SK-N-SH (cell line): ENCODE measurements around the gene G6PC1. TPM values are rescaled to one million over a fixed set of nuclear protein-coding genes. Genes with fewer than 3 reads are reported as not detected.

ENCODE experiments used
- CTCF ChIA-PET: fragments of 300-600, 350-600 bp; formaldehyde crosslinking; extraction: SDS; loops from one replicate; lab custom pipeline; 2021; lab: Yijun Ruan, JAX
- POLR2A ChIA-PET: fragments of 350-600 bp; sonication (Branson Sonifier 250); formaldehyde crosslinking; extraction: SDS; loops from one replicate; lab custom pipeline; 2020; ENCODE audit warnings: antibody characterized with exemption, inconsistent platforms; lab: Yijun Ruan, JAX
- DNase-seq: peaks from one replicate; pipeline ENCODE4 v3.0.0; 2012
- H2AFZ ChIP-seq: fragments of 200-600 bp; sonication (generic); 2 replicates; pipeline ENCODE4 v1.8.1; 2016; ENCODE audit warnings: antibody characterized with exemption, mild to moderate bottlenecking, low read depth
- H3F3A ChIP-seq: fragments of 200-600 bp; sonication (generic); replicated peaks from 2 replicates; pipeline ENCODE3; 2016; ENCODE audit warnings: antibody characterized with exemption, mild to moderate bottlenecking; ENCODE audit not compliant: insufficient read depth
- H3K27ac ChIP-seq, 2 experiments: fragments of 200-500 bp in 1 of 2; fragments of 200-600 bp in 1 of 2; sonication (Bioruptor generic) in 1 of 2; sonication (generic), shearing (Covaris generic) in 1 of 2; 2 replicates each; pipeline versions ENCODE4 v1.5.1 to v1.6.1; 2014 to 2016; ENCODE audit warnings: low read depth in 2 of 2, inconsistent platforms in 1 of 2, low read length in 1 of 2, mild to moderate bottlenecking in 1 of 2, mixed read lengths in 1 of 2
- H3K27me3 ChIP-seq: fragments of 200-600 bp; sonication (generic), shearing (Covaris generic); 2 replicates; pipeline ENCODE4 v1.6.1; 2016; ENCODE audit warnings: mixed run types; ENCODE audit not compliant: insufficient read depth
- H3K36me3 ChIP-seq, 2 experiments: fragments of 200-500 bp in 1 of 2; fragments of 200-600 bp in 1 of 2; sonication (Bioruptor generic) in 1 of 2; sonication (generic) in 1 of 2; replicated peaks in 1 of 2; 2 replicates each; pipeline versions ENCODE3 to v1.5.1; 2014 to 2016; ENCODE audit warnings: low read length in 1 of 2, mild to moderate bottlenecking in 1 of 2; ENCODE audit not compliant: insufficient read depth in 2 of 2, control insufficient read depth in 1 of 2
- H3K4me1 ChIP-seq, 2 experiments: fragments of 200-500 bp in 1 of 2; fragments of 200-600 bp in 1 of 2; sonication (Bioruptor generic) in 1 of 2; sonication (generic), shearing (Covaris generic) in 1 of 2; 2 replicates each; pipeline versions ENCODE4 v1.5.1 to v1.6.1; 2014 to 2016; ENCODE audit warnings: low read depth in 1 of 2, low read length in 1 of 2, mixed run types in 1 of 2; ENCODE audit not compliant: insufficient read depth in 2 of 2, control insufficient read depth in 1 of 2
- H3K4me2 ChIP-seq: fragments of 200-600 bp; sonication (generic), shearing (Covaris generic); 2 replicates; pipeline ENCODE4 v1.6.1; 2017; ENCODE audit warnings: mixed run types
- H3K4me3 ChIP-seq, 2 experiments: fragments of 200-500 bp in 1 of 2; fragments of 200-600 bp in 1 of 2; sonication (Bioruptor generic) in 1 of 2; sonication (generic), shearing (Covaris generic) in 1 of 2; 2 replicates each; pipeline versions ENCODE4 v1.5.1 to v1.8.1; 2014 to 2016; ENCODE audit warnings: low read depth in 2 of 2, inconsistent platforms in 1 of 2, low read length in 1 of 2, mild to moderate bottlenecking in 1 of 2, mixed read lengths in 1 of 2, moderate library complexity in 1 of 2
- H3K79me2 ChIP-seq: fragments of 200-600 bp; sonication (generic); 2 replicates; pipeline ENCODE4 v1.8.1; 2017; ENCODE audit warnings: mild to moderate bottlenecking; ENCODE audit not compliant: insufficient read depth
- H3K9ac ChIP-seq: fragments of 200-600 bp; sonication (generic); 2 replicates; pipeline ENCODE4 v1.6.1; 2017; ENCODE audit warnings: mixed run types
- H3K9me2 ChIP-seq: fragments of 200-600 bp; sonication (generic); 2 replicates; pipeline ENCODE4 v1.6.1; 2017; ENCODE audit warnings: mixed run types
- H3K9me3 ChIP-seq: fragments of 200-600 bp; sonication (generic); 2 replicates; pipeline ENCODE4 v1.6.1; 2017; ENCODE audit warnings: mixed run types, mild to moderate bottlenecking, moderate library complexity
- H4K20me1 ChIP-seq: fragments of 200-600 bp; sonication (generic); 2 replicates; pipeline ENCODE4 v1.6.1; 2017; ENCODE audit warnings: mild to moderate bottlenecking, mixed run types; ENCODE audit not compliant: insufficient read depth
- CHD2 ChIP-seq: fragments of 150-350 bp; IDR thresholded peaks from 2 replicates; pipeline ENCODE4 v1.6.1; 2018; ENCODE audit warnings: low read length; ENCODE audit not compliant: partially characterized antibody
- ELF1 ChIP-seq: IDR thresholded peaks from 2 replicates; pipeline ENCODE4 v1.4.0; 2012
- EP300 ChIP-seq, 2 experiments: IDR thresholded peaks; 2 replicates each; pipeline versions ENCODE4 v1.4.0 to v1.6.1; 2012; ENCODE audit warnings: borderline replicate concordance in 1 of 2, low read depth in 1 of 2, low read length in 1 of 2
- FOSL2 ChIP-seq: IDR thresholded peaks from 2 replicates; pipeline ENCODE4 v1.4.0; 2012; ENCODE audit warnings: low read depth, mild to moderate bottlenecking, moderate library complexity, borderline replicate concordance
- FOXJ3 ChIP-seq: sonication (generic); formaldehyde crosslinking; IDR thresholded peaks from 2 replicates; pipeline ENCODE4 v1.5.1; 2020; ENCODE audit warnings: mild to moderate bottlenecking, missing genetic modification reagents
- GABPA ChIP-seq: IDR thresholded peaks from 2 replicates; pipeline ENCODE4 v1.4.0; 2012; ENCODE audit warnings: low read depth, mild to moderate bottlenecking
- GATA2 ChIP-seq: sonication (generic); formaldehyde crosslinking; IDR thresholded peaks from 2 replicates; pipeline ENCODE4 v1.5.0; 2020; ENCODE audit warnings: mild to moderate bottlenecking, missing genetic modification reagents
- IRF3 ChIP-seq: fragments of 150-350 bp; IDR thresholded peaks from 2 replicates; pipeline ENCODE4 v1.6.1; 2016; ENCODE audit warnings: mild to moderate bottlenecking, low read depth, low read length
- MAX ChIP-seq: IDR thresholded peaks from 2 replicates; pipeline ENCODE4 v1.4.0; 2012; ENCODE audit warnings: low read depth
- NFIC ChIP-seq: IDR thresholded peaks from 2 replicates; pipeline ENCODE4 v1.4.0; 2012; ENCODE audit warnings: borderline replicate concordance
- NRF1 ChIP-seq: IDR thresholded peaks from 2 replicates; pipeline ENCODE4 v1.6.1; 2012; ENCODE audit warnings: low read depth, mild to moderate bottlenecking, low read length
- PBX3 ChIP-seq: IDR thresholded peaks from 2 replicates; pipeline ENCODE4; 2012
- REST ChIP-seq: IDR thresholded peaks from 2 replicates; pipeline ENCODE4 v1.6.1; 2012; ENCODE audit warnings: mild to moderate bottlenecking, low read depth, low read length, moderate library complexity
- RXRA ChIP-seq: IDR thresholded peaks from 2 replicates; pipeline ENCODE4 v1.4.0; 2012; ENCODE audit warnings: low read depth, mild to moderate bottlenecking, borderline replicate concordance
- SIN3A ChIP-seq: IDR thresholded peaks from 2 replicates; pipeline ENCODE4 v1.6.1; 2012; ENCODE audit warnings: low read depth, mild to moderate bottlenecking, low read length, moderate library complexity, borderline replicate concordance
- TEAD4 ChIP-seq: IDR thresholded peaks from 2 replicates; pipeline ENCODE4 v1.4.0; 2012; ENCODE audit warnings: mild to moderate bottlenecking, borderline replicate concordance; ENCODE audit not compliant: insufficient read depth
- USF1 ChIP-seq: IDR thresholded peaks from 2 replicates; pipeline ENCODE4 v1.4.0; 2012; ENCODE audit warnings: low read depth, borderline replicate concordance
- YY1 ChIP-seq: IDR thresholded peaks from 2 replicates; pipeline ENCODE4 v1.4.0; 2012; ENCODE audit warnings: low read depth, mild to moderate bottlenecking
- WGBS: methylation state at CpG from one replicate; pipeline ENCODE4 v1.1.6; 2017; ENCODE audit warnings: low lambda C conversion rate; 5-methylcytosine and 5-hydroxymethylcytosine counted together
- polyA plus RNA-seq, 3 experiments: library from polyadenylated mRNA; depleted of rRNA; stranded (reverse); fragments of >200 nt; gene quantifications; 2 replicates each; pipeline ENCODE4 v1.2.3, GENCODE V29; 2012

The G6PC1 gene
- polyA plus RNA-seq, 1 of the 3 experiments (the other 2 are of a cell fraction) = not detected

- H4K20me1 ChIP-seq = no peaks in the 10 kb centered on the region
- no peaks in the 10 kb centered on the region for H3K79me2 ChIP-seq
- H3K4me2 ChIP-seq = no peak overlapping the region
- H3K27ac ChIP-seq = no peak overlapping the region
- H3K9me3 ChIP-seq = no peaks in the 10 kb centered on the region
- ChIA-PET POLR2A (no interaction called here), CTCF (no interaction called here)
- H3K9me2 ChIP-seq = no peaks in the 10 kb centered on the region
- H2AFZ ChIP-seq = no peak overlapping the region
- TF ChIP-seq USF1 (no peak), GABPA (no peak), CHD2 (no peak), SIN3A (no peak), GATA2 (CRISPR knock-in tag) (no peak), EP300 (IDR thresholded peaks at IDR 0.05; ENCODE audit: borderline replicate concordance in 1 of 2, low read depth in 1 of 2, low read length in 1 of 2) (no peak), ELF1 (no peak), TEAD4 (no peak)
- H3K9ac ChIP-seq = no peak overlapping the region
- H3K36me3 ChIP-seq = no peaks in the 10 kb centered on the region
- peaks cover 58% of the 10 kb centered on the region for H3K27me3 ChIP-seq
- no peaks in the 10 kb centered on the region for H3K4me1 ChIP-seq
- no peak for DNase-seq
- no peaks in the 10 kb centered on the region for H3F3A ChIP-seq
- WGBS = 31% methylated on average over 8 of the region's 8 CpGs
- no peak overlapping the region for H3K4me3 ChIP-seq
These were observed 6.3 kb downstream of the G6PC1 start for GRCh38 chr17:42906772-42907446.

- ChIA-PET POLR2A (no interaction called here), CTCF (interaction anchor here (1.4 kb wide), 1 partner anchor 39 kb away, joined by 3 read pairs; no protein-coding TSS in a partner anchor)
- H2AFZ ChIP-seq = no peak overlapping the region
- H3K9me2 ChIP-seq = no peaks in the 10 kb centered on the region
- 18% methylated on average over 7 of the region's 7 CpGs for WGBS
- no peaks in the 10 kb centered on the region for H3K9me3 ChIP-seq
- H3K79me2 ChIP-seq = no peaks in the 10 kb centered on the region
- no peak overlapping the region for H3K9ac ChIP-seq
- H3K4me3 ChIP-seq = no peak overlapping the region
- H3F3A ChIP-seq = no peaks in the 10 kb centered on the region
- no peaks in the 10 kb centered on the region for H4K20me1 ChIP-seq
- H3K4me2 ChIP-seq = no peak overlapping the region
- no peaks in the 10 kb centered on the region for H3K36me3 ChIP-seq
- DNase-seq = no peak
- H3K27ac ChIP-seq = no peak overlapping the region
- peaks cover 63% of the 10 kb centered on the region for H3K27me3 ChIP-seq
- H3K4me1 ChIP-seq = no peaks in the 10 kb centered on the region
- TF ChIP-seq REST = no peak
- TF ChIP-seq PBX3 = no peak
- no peak for TF ChIP-seq RXRA
- TF ChIP-seq NFIC = no peak
- no peak for TF ChIP-seq GATA2 (CRISPR knock-in tag)
- TF ChIP-seq FOXJ3 (CRISPR knock-in tag) = no peak
- TF ChIP-seq IRF3 = no peak
- TF ChIP-seq MAX = no peak
- TF ChIP-seq YY1 = no peak
- no peak for TF ChIP-seq SIN3A
- TF ChIP-seq FOSL2 = no peak
- TF ChIP-seq GABPA = no peak
- TF ChIP-seq TEAD4 = no peak
- TF ChIP-seq NRF1 = no peak
These were observed 8.5 kb downstream of the G6PC1 start for GRCh38 chr17:42908872-42909700.
